GM12801 (cell line): ENCODE results near the gene TRIM16.
"Not testable (repeated sequence)": the region's sequence is repeated elsewhere in the genome, so short reads cannot be mapped to it uniquely, and the experiment has no call there.

Source experiments
- TF ChIP-seq, protein P1 (sequence below): IDR thresholded peaks from one replicate; pipeline ENCODE4 v1.5.1; 2011; ENCODE audit warnings: control low read depth; ENCODE audit not compliant: insufficient read length; ENCODE audit errors: extremely low read depth

TRIM16 gene

DNA sequence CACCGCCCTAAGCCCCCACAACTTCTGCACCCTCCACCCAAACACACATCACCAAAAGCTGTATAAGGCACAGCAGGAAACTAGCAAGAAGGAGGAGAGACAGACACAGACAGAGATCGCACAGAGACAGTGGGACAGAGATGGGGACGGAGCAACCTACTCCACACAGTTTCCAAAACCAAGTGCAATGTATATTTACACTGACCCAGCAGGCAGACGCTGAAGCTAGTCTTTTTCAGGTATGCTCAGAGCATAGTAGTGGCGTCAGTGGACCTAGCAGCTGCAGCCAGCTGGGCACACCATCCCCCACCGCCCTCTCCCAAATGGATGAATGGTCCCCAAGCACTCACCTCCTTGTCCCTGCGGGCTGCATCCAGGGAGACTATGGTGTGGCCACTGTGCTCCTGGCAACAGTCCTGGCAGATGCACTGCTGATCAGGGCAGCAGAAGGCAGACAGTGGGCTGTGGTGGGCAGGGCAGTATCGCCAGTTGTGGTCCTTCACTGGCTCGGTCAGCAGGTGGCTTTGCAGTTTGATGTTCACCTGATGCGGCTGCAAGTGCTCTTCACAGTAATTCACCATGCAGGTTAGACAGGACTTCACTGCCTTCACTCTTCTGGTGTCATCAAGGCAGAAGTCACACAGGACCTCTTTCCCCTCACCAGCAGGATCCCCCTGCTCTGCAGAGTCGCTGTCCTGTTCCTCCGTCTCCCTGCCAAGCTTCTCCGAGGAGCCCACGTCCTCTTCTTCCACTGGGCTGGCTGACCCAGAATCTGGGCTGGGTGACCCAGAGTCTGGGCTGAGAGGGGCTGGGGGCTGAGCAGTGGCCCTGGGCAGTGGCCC is 33.1 kb downstream of the TRIM16 start:
- TF ChIP-seq, protein P1, sequence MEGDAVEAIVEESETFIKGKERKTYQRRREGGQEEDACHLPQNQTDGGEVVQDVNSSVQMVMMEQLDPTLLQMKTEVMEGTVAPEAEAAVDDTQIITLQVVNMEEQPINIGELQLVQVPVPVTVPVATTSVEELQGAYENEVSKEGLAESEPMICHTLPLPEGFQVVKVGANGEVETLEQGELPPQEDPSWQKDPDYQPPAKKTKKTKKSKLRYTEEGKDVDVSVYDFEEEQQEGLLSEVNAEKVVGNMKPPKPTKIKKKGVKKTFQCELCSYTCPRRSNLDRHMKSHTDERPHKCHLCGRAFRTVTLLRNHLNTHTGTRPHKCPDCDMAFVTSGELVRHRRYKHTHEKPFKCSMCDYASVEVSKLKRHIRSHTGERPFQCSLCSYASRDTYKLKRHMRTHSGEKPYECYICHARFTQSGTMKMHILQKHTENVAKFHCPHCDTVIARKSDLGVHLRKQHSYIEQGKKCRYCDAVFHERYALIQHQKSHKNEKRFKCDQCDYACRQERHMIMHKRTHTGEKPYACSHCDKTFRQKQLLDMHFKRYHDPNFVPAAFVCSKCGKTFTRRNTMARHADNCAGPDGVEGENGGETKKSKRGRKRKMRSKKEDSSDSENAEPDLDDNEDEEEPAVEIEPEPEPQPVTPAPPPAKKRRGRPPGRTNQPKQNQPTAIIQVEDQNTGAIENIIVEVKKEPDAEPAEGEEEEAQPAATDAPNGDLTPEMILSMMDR = no peak

DNA sequence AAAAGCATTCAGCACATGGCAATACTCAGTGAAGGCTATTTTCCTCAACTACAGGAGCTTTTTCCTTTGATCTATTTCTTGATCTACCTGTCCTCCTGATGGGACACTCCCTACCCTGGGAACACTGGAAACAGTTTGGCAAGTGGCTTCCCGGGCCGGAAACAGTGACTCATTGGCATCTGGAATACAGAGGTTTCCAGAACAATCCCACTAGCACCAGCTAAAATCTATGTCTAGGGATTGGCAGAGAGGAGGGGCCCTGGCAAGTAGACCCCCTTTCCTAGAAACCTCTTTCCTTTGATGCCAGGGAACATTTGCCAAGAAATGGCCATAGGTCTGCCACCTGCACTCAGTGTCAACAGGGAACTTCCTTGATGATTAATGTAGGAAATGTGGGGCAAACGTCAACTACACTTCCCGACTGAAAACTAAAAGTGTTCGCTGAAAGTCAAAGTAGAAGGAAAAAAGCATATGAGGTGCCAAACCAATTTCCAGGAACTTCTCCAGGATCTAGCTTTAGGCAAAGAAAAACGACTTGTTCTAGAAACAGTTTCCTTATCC is 34.2 kb downstream of the TRIM16 start:
- TF ChIP-seq, protein P1 = no peak

DNA sequence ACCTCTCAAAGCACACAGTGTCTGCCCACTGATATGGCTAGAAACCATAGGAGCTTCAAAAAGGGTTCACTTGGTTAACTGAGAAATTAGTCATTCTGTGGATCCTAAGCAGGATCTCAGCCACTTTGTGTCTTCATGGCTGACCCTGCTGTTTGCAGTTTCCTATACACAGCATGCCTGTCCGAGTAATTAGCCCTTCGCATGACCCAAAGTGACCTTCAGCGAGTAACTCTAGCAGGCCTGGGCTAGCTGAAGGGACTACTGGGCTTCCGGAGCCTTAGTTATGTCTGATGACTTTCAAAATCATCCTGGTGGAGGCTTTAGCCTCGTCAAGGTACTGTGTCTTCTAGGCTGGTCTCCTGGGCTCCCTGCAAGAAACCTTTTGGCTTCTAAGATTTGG is 35.7 kb downstream of the TRIM16 start:
- TF ChIP-seq, protein P1 = no peak

DNA sequence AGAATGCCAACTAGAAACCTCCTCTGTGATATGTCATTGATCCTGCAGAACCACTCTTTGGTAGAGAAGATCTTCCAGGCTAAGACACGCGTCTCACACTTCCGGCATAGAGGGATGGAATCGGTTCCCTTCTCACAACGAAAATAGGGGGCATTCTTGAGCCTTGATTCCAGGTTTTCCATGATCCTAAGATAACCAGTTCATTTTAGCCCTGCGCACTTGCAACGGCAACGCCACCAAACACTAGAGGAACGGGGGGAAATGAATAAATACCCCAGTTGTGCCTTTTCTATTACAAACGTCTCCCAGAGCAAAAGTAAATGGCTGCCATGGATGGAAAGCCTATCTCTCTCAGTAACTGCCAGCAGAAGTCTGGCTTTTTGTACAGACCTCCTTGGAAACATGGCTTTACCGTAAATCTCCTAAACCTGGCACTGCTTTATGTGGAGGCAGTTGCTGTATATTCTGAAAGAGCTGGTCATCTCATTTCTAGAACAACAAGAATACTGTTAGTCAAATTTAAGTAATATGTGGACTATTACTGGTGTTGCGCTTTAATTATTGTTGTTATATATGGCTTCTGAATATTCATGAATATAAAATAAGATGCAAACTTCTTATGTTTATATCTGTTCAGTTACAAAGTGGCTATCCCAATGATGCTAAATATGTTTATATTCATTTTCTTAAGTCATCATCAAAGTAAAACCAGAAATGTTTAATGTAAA is 64.6 kb downstream of the TRIM16 start, which contains the start of gene FBXW10B:
TSS of gene FBXW10B (minus strand) at position 374 of the 728 bp plus-strand sequence. CDS start at position 182, 192 bp downstream.
- TF ChIP-seq, protein P1 = not testable (repeated sequence)
